ENCODE results near the gene ZWILCH.
"Not testable (repeated sequence)": the region's sequence is repeated elsewhere in the genome, so short reads cannot be mapped to it uniquely, and the experiment has no call there.

Gene ZWILCH

GRCh38 chr15:66489179-66489791 lies 15.8 kb upstream of the ZWILCH start:
- DNase-seq: no peak

GRCh38 chr15:66491846-66492245 lies 13.3 kb upstream of the ZWILCH start:
- no peak for DNase-seq

- no peak for DNase-seq
These were observed 10.9 kb upstream of the ZWILCH start for GRCh38 chr15:66494262-66494661.

- DNase-seq: no peak
These were observed 8.1 kb upstream of the ZWILCH start for GRCh38 chr15:66496951-66497501.

GRCh38 chr15:66497502-66498455 lies 7.3 kb upstream of the ZWILCH start, which contains the start of gene SNAPC5:
TSS of gene SNAPC5 (minus strand) at chr15:66497762. CDS start at chr15:66497731, 31 bp downstream.
- peak; percentile 99 for DNase-seq

GRCh38 chr15:66498501-66499386 lies 6.4 kb upstream of the ZWILCH start:
- no peak for DNase-seq

- DNase-seq: not testable (repeated sequence)
These were observed 4.8 kb upstream of the ZWILCH start for GRCh38 chr15:66500346-66500745.

- no peak for DNase-seq
These were observed 2.6 kb upstream of the ZWILCH start for GRCh38 chr15:66502491-66502890.

GRCh38 chr15:66503041-66503648 lies 2.0 kb upstream of the ZWILCH start:
- DNase-seq: not testable (repeated sequence)

GRCh38 chr15:66503780-66504562 lies 1.2 kb upstream of the ZWILCH start:
- no peak for DNase-seq

- no peak for DNase-seq
These were observed 295 bp downstream of the ZWILCH start for GRCh38 chr15:66505430-66505811.

GRCh38 chr15:66505818-66506217 lies 692 bp downstream of the ZWILCH start:
- no peak for DNase-seq

GRCh38 chr15:66508293-66508883 lies 3.3 kb downstream of the ZWILCH start:
- DNase-seq: no peak

- no peak for DNase-seq
These were observed 9.5 kb downstream of the ZWILCH start for GRCh38 chr15:66514586-66514985.

- DNase-seq: no peak
These were observed 10.8 kb downstream of the ZWILCH start for GRCh38 chr15:66515901-66516322.

- DNase-seq: no peak
These were observed 18.8 kb downstream of the ZWILCH start for GRCh38 chr15:66523926-66524325.

GRCh38 chr15:66524838-66525237 lies 19.7 kb downstream of the ZWILCH start:
- DNase-seq: no peak

GRCh38 chr15:66535056-66535455 lies 29.9 kb downstream of the ZWILCH start:
- no peak for DNase-seq

- no peak for DNase-seq
These were observed 37.8 kb downstream of the ZWILCH start for GRCh38 chr15:66542896-66543295.

- DNase-seq: no peak
These were observed 40.1 kb downstream of the ZWILCH start for GRCh38 chr15:66545255-66545654.

GRCh38 chr15:66555685-66556084 lies 50.6 kb downstream of the ZWILCH start:
- no peak for DNase-seq

Measured in stimulated activated CD4-positive, alpha-beta T cell treated with anti-CD3 and anti-CD28 coated beads, Interleukin-2, amount 100 ng/mL, for 48 hours (primary cell).